GM18519 (cell line): ENCODE results near the gene NF1.
"Not testable (repeated sequence)": the region's sequence is repeated elsewhere in the genome, so short reads cannot be mapped to it uniquely, and the experiment has no call there.

Experiments
- ATAC-seq: cut with Tn5 transposase; IDR thresholded peaks from one replicate; pipeline ENCODE4 v1.9.1; 2021; ENCODE audit warnings: mild to moderate bottlenecking, moderate library complexity; ENCODE audit not compliant: unreplicated experiment, low FRiP score

The NF1 gene, protein sequence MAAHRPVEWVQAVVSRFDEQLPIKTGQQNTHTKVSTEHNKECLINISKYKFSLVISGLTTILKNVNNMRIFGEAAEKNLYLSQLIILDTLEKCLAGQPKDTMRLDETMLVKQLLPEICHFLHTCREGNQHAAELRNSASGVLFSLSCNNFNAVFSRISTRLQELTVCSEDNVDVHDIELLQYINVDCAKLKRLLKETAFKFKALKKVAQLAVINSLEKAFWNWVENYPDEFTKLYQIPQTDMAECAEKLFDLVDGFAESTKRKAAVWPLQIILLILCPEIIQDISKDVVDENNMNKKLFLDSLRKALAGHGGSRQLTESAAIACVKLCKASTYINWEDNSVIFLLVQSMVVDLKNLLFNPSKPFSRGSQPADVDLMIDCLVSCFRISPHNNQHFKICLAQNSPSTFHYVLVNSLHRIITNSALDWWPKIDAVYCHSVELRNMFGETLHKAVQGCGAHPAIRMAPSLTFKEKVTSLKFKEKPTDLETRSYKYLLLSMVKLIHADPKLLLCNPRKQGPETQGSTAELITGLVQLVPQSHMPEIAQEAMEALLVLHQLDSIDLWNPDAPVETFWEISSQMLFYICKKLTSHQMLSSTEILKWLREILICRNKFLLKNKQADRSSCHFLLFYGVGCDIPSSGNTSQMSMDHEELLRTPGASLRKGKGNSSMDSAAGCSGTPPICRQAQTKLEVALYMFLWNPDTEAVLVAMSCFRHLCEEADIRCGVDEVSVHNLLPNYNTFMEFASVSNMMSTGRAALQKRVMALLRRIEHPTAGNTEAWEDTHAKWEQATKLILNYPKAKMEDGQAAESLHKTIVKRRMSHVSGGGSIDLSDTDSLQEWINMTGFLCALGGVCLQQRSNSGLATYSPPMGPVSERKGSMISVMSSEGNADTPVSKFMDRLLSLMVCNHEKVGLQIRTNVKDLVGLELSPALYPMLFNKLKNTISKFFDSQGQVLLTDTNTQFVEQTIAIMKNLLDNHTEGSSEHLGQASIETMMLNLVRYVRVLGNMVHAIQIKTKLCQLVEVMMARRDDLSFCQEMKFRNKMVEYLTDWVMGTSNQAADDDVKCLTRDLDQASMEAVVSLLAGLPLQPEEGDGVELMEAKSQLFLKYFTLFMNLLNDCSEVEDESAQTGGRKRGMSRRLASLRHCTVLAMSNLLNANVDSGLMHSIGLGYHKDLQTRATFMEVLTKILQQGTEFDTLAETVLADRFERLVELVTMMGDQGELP (N-terminal part only)

DNA sequence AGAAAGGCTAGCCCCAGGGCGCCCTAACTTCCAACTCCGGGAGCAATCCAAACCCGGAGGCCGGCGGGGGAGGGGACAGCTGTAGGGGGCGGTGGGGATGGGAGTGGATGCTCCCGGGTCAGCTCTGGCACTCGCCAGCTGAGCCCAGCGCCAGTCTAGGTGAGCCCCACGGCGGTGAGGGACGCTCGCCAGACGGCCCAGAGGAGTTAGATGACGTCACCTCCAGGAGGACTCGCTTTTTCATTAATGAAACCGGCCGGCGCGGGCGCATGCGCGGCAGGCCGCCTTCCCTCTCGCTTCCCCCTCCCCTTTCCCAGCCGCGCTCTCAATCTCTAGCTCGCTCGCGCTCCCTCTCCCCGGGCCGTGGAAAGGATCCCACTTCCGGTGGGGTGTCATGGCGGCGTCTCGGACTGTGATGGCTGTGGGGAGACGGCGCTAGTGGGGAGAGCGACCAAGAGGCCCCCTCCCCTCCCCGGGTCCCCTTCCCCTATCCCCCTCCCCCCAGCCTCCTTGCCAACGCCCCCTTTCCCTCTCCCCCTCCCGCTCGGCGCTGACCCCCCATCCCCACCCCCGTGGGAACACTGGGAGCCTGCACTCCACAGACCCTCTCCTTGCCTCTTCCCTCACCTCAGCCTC lies at the start of gene NF1:
NF1 (plus strand) TSS at position 378 of the 636 bp plus-strand sequence. CDS start 333 bp downstream, outside the sequence.
- peak; percentile 51 for ATAC-seq

DNA sequence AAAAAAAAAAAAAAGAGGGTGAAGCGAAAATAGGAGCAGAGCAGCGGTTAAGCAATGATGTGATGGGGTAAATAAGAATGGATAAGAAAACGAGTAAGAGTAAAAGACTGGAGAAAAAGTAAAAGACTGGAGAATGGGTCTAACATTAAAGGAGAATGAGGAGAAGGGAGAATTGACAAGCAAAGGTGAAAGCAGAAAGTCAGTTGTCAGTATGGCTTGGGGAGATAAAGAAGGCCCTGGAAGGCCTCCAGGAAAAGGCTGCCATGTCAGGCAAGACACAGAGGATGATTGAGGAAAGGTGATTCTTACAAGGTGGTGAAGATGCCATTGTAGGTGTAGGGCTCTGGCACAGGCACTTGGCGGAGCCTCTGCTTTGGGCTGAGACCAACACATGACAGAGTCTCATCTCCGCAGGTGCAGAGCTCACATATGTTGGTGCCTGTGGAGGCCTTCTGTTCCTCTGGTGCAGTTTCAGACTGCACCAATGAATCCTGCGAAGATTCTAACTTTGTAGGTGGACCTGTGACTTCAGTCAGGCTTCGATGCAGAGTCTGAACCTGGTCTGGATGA lies 47.8 kb upstream of the NF1 start:
- ATAC-seq, result not testable (repeated sequence)

DNA sequence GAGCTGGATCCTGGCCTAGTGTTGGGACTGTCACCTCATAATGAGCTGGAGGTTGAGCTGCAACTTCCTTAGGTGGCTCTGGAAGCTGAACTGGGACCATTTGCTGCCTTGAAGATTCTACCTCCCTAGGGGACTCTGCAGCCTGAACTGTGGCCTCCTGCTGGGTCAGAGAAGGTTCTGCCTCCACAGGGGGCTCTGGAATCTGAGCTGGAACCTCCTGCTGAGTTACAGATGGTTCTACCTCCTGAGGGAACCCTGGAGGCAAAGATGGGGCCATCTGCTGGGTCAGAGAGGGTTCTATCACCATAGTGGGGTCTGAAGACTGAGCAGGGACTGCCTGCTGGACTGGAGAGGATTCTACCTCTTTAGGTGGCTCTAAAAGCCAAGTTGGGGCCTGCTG lies 46.6 kb upstream of the NF1 start:
- no peak for ATAC-seq

DNA sequence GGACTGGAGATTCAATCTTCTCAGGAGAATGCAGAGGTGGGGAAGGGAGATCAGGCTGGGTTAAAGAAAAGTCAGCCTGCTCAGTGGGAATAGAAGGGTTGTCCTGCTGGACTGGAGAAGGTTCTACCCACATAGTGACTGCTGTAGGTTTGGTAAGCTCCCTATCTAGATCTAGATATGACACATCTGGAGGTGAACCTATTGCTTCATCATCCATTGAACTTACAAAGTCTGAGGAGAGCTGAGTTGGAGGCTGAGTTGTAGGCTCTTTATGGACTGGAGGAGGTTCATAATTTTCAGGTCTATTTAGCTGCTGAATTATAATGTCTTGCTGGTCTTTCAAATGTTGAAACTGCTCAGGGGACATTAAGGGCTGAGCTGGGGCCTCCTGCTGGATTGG lies 46.0 kb upstream of the NF1 start:
- ATAC-seq, result no peak

DNA sequence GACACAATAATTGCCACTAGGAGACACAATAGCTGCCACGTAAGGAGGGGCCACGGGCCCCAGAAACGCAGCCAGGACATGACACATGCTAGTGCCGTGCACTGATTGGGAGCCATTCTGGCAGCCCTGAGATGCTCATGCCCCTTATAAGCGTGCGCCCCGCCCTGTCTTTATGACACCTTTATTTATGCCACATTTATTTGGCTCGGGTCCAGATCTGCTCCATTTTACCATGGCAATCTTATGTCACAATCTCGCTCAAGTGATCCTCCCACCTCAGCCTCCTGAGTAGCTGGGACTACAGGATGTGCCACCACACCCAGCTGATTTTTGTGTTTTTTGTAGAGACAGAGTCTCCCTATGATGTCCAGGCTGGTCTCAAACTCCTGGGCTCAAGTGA lies 43.8 kb upstream of the NF1 start:
- no peak for ATAC-seq

DNA sequence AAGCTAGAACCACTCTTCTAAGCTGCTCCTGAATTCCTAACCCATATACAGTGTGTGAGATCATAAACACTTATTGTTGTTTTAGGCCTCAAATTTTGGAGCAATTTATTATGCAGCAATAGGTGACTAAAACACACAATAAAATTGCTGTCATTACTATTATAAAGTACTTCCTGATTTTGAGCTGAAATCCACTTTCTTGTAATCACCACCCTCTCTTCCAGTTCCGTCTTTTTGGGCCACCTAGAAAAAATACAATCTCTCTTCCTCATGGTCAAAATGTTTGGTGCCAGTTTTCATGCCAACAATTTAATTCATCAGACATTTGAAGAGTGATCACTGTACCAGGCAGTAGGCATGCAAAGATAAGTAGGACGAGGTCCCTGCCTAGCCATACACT lies 43.3 kb upstream of the NF1 start:
- no peak for ATAC-seq

DNA sequence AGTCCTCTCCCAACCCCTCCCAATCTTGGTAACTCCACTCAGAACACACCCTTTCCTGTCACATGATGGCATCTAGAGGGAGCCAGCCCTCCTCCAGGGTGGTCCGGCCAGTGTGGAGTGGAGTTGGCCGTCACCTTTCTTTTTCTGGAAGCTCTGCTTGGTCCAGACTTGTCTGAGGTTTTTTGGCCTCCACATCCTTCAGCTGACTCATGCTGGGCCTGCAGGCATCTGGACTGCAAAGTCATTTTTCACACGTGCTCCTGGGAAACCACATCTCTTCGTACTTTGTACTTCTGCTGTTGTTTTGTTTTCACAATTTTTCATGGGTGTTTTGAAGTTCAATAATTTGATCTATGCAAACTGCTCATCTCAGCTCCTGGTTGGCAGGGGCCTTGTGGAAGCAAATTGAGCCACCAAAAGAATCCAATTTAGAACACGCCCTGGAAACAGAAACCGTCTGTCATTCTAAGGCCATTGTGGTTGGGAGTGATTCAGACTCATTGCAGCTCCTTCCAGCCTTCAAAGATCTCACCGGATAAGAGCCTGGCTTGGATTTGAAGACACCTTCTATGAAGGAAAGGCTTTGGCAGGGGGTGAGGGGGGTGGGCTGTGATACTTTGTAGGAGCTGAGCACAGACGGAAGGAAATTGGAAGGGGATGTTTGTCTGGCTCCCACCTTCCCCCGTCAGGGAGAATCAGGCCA lies 42.4 kb upstream of the NF1 start:
- no peak for ATAC-seq

DNA sequence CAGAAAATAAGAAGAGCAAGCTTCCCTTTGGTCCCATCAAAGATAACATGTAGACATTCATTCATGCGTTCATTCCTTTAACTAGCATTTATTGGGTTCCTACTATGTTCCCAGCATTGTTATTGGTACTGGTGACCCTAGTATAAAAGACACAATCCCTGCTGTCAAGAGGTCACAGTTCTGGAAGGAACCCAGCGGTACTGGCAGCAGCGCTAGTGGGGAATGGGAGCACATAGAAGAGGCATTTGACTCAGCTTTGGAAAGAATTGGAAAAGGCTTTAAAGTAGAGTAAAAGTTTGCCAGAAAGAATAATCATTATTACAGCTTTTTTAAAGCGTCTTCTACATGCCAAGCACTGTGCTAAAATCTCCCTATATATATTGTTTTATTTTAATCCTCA lies 41.7 kb upstream of the NF1 start:
- no peak for ATAC-seq

DNA sequence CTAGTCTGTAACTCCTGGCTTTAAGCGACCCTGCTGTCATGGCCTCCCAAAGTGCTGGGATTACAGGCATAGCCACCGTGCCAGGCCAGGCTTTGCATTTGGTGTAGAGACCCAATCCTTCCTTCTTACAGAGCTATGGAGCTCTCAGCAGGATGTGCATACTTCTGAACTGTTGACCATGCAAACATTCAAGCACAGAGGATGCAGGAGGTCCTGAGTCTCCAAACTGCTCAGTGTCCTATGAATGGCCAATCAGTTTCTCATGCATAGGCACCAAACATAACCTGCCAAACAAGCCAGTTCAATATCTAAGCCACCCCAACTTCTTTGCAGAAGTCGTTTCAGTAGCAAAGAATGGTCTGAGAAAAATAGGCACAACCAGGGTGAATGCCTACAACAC lies 40.0 kb upstream of the NF1 start:
- no peak for ATAC-seq

DNA sequence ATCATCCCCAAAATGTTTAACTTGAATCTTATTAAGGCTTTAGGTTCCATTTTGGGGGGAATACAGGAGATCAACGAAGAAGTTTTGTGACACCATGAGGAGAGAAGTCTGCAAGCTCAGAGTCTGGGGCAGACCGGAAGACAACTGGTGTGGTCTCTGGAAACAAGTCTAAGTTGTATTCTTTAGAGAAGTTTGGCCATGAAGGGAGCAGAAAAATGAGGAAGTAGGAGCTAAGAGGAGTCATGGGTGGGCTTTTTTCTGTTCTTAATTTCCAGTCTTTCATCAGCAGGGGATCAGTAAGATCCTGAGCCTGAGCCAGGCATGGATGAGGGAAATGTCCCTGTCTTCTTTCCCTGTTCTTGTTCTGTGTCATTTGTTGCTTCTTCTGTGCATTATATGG lies 35.8 kb upstream of the NF1 start:
- ATAC-seq, result no peak

DNA sequence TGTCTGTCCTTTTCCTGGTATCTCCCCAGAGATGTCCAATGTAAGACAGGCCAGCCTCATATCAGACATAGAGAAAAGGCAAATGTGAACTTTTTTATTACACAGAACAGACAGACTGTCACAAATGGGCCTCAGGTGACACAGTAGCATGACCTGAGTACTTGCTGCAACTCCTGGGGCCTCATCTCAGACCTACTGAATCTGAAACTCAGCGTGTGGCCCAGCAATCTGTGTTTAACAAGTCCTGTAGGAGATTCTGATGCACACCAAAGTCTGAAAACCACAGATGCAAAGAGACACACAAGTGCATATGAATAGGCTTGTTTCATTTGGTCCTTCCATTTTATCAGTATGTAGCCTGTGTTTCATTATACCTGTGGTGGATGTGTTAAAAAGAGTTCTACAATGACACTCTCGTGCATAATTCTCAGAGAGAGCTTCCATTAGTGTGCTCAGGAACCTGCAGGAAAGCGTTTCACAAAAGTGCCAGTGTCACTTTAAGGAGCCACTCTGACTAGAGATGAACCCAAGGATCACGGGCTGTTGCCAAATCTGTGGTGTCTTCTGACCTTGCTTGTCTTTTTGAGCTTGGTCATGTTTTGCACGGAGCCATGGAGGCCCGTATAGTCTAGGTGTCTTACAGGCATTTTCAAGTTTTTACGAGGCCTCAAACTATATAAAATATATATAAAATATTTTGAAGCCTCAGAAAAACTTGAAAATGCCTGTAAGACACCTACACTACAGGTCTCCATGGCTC lies 33.8 kb upstream of the NF1 start:
- no peak for ATAC-seq

DNA sequence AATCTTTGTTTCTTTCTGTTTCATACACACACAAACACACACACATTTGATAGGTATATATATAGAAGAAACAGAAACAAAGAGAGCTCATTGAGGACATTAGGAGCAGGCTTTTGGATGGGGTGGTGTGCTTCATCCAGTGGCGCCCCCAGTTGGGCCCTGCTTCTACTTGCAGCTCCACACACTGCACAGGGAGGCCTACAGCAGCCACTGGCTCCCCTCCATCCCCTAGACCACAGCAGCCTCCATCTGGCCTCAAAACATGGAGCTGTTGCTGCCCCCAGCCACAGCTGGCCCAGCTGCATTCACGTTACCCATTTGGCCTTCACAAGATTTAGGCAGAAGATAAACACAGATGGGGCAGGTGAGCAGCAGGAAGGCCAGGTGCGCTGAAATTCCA lies 33.1 kb upstream of the NF1 start:
- no peak for ATAC-seq

DNA sequence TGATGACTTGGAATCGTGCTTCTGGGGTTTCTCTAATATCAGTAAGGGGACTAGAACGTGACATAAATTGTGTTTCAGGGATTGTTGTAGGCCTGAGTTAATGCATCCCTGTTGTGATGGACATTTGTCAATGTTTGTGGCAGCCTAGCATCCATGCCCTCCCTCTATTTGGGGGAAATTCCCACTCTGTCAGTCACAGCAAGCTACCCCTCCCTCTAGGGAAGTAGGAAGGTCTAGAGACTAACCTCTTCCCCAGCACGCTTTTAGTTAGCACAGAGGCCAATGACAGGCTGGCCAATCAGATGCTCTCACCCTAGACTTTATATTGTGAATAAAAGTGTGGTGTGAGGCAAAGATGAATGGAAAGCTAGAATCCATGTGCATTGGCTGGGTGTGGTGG lies 32.4 kb upstream of the NF1 start:
- ATAC-seq, result no peak

DNA sequence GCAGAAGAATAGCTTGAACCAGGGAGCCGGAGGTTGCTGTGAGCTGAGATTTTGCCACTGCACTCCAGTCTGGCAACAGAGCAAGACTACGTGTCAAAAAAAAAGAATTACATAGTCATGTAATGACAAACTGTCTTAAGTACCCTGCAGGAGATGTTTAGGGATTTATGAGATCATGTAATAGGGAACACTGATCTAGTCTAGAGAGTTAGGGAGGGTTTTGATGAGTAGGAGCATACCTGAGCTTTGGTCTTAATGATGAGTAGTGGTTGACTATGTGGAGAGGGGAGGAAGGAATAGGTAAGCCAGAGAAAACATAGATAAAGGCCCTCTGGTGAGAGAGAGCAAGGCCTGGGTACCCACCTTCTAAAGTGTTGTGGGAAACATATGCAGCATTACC lies 30.1 kb upstream of the NF1 start:
- no peak for ATAC-seq

DNA sequence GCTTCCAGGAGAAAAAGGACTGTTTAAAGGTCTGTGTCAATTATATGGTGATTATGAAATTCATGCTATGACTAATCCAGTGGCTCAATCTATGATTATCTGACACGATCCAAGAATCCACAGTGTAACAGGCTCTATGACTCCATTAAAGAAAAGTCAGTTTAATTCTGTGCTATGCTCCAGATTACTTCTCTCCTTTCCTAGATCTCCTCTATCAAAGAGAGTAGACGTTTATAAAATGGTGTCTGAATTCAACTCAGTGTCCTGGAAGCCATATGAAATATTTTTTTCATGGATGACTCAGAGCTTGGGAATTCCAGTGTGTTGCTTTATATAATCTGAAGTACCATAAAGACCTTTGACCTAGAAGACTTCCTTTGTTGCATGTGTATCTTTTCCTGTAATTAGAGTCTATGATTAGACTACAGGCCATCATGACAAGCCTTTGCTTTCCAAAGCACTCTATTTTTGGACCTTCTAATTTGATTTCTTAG lies 27.0 kb upstream of the NF1 start:
- ATAC-seq, result no peak

DNA sequence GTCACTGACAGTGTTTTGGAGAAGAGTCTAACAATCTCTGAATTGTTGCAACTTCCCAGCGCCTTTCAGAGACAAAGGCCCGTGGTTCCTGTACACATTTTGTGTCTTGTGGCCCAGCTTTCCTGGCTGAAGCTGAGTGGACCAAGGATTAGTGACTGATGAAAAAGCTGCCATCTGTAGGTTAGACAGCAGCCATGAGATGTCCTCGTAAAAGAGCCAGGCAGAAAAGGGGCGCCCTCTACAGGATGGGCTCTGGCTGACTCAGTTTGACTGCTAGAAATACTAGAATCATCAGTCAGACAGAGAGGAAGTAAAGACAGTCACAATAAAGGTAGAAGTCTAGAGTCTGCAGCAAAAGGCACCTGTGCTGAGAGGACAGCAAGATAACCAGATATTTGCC lies 26.5 kb upstream of the NF1 start:
- no peak for ATAC-seq

DNA sequence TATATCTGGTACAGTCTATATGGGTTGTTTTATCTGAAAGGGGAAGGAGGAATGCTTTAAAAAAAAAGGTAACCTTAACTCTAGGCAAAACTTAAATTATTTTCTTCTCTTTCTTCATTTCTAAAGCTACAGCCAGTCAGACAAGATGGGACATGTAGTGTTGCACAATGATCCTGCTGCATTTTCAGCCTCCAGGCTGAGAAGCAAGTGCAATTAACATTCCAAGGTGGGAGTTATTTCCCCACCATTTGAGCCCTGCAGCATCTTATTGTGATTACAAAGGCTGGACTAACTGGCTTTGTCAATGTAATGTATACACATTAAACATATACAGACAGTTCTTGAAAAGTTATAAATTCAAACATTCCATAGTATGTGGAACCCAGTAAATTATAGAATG lies 22.6 kb upstream of the NF1 start:
- no peak for ATAC-seq

DNA sequence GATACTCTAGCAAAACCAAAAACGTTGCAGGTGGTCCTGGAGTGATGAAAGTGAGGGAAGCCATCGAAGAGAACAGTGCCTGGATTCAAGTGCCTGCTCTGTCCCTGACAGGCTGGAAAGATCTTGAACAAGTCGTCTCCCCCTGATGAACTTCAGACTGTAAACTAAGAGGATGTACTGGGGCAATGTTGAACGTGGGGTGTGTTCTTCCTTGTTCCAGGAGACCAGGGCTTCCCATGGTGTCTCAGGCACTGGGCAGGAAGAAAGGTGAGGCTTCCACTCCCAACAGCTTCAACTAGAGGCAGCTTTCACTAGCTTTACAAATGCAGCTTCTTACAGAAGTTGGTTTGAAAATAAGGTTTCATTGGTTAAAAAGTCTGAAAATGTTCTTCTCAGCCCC lies 21.4 kb upstream of the NF1 start:
- ATAC-seq, result no peak
